MM.1S (cell line): Measurements from ENCODE around the gene UBN2.
"Not testable (repeated sequence)": the region's sequence is repeated elsewhere in the genome, so short reads cannot be mapped to it uniquely, and the experiment has no call there.

Experiments
- CTCF ChIP-seq: fragments of 300-600 bp; sonication (generic); IDR thresholded peaks from 2 replicates; pipeline ENCODE4 v1.5.1; 2016; ENCODE audit warnings: antibody characterized with exemption, low read length, mixed read lengths
- EZH2 ChIP-seq: fragments of 300-600 bp; sonication (generic); optimal IDR thresholded peaks from 2 replicates; pipeline ENCODE3; 2017; ENCODE audit warnings: low read depth, mild to moderate bottlenecking, antibody characterized with exemption, low read length, mixed read lengths

- TF ChIP-seq CTCF, EZH2: not testable (repeated sequence)
Measured at GRCh38 chr7:139226988-139227488, 4.0 kb upstream of the UBN2 start.
